IPS-NIHi7 (cell line): ENCODE measurements around the gene GPC6.
A peak's percentile ranks its signal among the peaks of the same experiment; 100 is the strongest.

Experiments
- DNase-seq: peaks from one replicate; pipeline ENCODE4 v3.0.0; 2012; ENCODE audit warnings: mixed read lengths; ENCODE audit errors: extremely low spot score

Gene GPC6

DNA sequence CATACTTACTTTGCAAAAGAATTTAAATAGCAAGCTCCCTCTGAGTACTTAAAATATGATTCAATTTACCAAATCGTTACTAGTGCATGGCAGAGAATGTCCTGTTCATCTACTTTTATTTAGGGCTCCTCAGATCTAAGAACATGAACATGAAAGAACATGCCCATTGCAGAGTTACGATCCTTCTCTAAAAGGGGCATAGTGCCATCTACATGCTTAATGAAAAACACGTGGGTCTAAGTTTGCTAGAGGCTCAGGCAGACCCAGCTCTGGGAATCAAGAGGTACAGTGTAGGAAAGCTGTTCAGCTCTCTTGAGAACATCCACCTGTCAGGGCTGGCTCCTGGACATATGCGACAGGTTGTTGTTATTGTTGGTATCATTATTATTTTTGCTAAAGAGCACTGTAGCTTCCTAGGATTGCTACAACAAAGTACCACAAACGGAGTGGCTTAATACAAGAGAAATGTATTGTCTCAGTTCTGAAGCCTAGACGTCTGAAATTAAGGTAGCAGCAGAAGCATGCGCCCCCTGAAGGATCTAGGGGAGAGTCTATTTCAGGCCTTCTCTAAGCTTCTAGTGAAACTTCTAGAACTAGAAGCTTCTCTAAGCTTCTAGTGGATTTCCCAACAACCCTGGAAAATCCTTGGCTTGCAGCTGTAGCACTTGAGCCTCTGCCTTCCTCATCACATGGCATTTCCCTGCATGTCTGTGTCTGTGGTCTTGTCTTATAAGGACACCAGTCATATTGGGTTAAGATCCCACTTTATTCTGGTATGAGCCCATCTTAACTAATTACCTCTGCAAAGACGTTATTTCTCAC is 1119.0 kb downstream of the GPC6 start:
- no peak for DNase-seq

DNA sequence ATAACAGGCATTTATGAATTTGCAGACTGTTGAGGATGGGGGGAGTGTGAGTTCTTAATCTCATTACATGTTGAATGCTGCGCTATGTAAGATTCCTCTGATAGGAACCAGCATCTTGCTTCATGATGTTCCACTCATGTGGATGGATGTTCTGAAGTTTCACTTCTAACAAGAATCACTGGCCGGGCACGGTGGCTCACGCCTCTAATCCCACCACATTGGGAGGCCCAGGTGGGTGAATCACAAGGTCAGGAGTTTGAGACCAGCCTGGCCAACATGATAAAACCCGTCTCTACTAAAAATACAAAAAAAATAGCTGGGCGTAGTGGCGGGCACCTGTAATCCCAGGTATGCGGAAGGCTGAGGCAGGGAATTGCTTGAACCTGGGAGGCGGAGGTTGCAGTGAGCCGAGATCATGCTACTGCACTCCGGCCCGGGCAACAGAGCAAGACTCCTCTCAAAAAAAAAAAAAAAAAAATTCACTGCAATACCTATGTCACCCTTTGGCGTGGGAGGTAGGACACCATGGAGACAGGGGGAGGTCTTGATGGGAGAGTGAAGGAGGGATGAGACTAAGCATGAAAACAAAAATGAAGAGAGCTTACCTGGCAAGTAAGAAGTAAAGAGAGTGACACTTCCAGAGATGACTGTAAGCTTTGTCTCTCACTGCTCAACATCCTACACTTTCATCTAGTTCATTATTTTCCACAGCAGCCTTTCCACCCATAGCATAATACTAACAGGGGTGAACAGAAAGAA is 1119.8 kb downstream of the GPC6 start:
- no peak for DNase-seq

DNA sequence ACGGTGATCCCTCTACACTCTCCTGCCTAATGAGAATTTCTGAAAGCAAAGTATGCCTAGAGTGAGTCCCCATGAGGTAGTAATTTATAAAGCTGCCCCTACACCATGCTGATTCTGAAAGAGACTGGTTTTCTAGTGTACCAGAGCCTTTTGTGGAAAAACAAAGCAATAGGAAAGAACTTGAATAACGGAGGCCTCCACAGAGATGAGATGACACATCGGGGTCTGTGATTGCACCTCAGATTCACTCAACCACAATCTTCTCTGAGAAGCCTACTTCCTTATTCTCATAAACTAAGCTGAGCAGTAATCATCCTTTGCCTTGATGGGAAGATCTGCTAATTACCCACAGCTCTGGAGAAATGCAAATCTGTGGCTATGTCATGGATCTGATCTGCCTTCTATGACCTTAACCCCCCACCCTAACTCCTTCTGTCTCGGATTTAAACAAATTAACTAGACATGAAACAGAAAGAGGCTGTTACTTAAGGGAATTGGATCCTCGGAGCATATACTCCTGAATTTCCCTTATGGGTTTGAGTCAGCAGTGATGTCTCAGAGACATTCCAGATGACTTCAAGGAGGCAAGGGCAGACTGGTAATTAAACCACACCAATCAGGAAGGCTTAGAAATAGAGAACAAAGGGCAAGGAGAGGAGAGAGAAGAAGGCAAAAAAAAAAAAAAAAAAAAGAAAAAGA is 1124.8 kb downstream of the GPC6 start:
- DNase-seq: no peak

DNA sequence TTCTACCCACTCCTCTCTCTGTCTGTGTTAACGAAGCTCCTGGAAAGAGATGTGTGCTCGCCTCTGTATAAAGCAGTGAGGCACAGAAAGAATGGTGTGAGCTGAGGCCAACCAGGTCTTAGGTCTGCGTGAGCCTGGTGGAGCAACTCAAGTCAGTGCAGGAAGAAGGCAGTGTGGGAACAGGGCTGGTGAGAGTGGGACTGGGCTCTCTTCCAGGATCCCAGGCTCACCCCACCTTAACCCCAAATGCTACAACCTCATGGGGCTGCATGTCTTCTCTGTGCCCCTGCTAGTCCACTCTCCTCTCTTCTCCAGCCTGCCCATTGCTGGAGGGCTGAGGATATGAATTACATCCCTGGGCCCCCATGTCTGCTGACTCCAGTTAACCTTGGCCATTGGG is 1125.5 kb downstream of the GPC6 start:
- no peak for DNase-seq

DNA sequence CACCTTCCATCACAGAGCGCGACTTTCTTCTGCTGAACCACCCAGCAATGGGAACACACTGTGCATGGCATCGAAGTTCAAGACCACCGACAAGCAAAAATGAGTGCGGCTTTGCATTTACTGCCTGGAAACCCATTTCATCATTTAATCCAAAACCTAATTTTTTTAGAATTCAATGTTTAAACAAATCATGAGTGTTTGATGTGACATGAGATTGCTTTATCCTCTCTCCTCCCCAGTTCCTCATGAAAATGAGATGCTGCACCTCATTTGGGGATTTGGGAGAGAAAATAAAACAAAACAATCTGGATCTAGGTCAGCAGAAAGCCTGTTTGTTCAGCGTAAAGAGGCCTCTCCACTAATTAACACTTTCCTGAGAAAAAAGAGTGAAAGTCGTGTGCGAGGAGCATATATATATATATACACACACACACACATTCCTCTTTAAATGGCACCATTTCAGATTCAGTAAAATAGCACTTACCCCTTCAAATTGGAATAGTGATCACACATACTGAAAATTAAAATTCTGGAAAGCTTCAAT is 1126.6 kb downstream of the GPC6 start:
- DNase-seq: no peak

DNA sequence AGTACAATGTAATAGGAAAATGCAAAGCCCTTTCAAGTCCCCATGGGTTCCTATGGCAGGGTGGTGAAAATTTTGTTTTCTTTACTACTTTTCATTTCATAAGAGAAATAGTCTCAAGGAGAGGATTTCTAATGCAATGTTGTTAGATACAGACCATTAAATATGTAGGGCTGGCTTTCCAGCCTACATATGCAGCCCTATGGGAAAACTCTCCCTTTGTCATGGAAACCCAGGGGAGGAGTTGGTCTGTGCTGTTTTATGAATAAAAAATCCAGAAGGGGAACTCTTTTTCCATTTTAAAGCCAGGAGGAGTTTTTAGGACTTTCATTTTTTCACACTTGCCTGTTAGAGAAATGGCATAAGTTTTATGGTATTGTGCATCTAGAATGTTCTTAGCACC is 1133.3 kb downstream of the GPC6 start:
- DNase-seq: no peak

DNA sequence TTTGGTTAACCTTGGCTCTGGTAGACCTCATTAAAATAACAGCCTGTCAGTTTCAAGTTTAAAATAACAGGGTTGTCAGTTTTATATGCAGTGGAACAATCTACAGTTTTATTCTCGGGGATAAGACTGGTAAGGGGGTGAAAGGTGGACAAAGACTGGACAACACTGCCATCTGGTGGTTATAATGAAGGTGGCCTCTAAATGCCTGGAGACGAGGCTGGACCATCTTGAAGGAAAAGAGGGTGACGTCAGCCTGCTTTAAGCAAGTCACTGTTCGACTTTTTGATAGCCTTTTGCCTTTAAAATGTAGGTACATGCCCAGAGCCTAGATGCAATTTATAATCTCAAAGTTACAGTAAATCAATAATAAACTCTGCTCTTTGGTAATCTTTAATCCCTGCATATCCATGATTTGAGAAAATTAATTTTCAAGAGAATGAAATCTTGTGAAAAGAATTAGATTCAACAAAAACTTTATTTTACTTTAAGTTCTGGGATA is 1135.9 kb downstream of the GPC6 start:
- DNase-seq: peak; percentile 85

DNA sequence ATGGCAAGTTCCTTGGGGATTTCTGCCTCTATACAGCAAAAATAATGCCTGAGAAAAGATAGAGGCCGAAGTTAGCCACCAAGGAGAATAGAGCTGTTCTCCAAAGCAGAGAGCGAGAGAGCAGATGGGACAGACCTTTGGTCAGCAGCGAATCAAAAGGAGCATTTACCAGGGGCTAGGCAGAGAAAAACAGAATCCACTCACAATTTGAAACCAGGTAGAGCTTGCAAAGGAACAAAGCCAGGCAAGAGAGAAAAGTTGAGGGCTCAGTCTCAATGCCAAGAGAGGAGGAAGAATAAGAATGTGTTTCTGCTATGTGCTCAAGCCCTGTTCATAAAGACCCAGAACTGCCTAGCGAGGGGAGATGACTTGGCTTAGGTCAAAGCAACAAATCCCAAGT is 1140.1 kb downstream of the GPC6 start:
- DNase-seq: no peak

DNA sequence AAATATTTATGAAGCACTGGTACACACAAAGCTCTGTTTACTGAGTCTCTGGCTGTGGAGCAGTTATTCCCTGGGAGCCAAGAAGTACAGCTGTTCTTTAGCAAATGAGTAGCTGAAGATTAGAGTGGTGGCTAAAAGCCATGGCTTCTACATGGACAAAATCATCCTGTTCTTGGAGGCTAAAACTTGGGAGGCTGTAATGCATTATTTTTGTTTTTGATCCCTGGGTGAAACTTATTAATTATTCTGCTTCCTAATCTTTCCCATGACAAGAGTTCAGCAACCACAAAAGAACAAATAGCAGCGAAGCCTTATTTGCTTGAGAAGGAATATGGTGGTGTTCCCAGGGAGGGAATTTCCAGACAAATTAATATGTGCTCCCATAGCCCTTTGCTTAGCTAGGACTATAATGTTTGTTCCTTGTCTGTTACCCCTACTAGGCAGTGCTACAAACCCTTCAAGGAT is 1143.4 kb downstream of the GPC6 start:
- no peak for DNase-seq

DNA sequence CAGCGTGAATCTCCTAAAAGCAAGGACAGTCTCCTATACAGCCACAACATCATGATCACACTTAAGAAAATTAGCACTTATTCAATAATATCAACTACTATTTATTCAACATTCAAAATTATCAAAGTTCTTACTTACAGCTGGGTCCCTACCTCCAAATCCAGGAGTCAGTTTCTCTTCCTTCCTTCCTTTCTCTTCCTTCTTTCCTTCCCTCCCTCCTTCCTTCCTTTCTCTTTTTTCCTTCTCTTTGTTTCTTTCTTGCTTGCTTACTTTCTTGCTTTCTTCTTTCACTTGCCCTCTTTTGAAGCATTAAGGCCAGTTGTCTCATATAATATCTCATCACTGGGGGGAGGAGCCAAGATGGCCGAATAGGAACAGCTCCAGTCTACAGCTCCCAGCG is 1145.2 kb downstream of the GPC6 start:
- no peak for DNase-seq

DNA sequence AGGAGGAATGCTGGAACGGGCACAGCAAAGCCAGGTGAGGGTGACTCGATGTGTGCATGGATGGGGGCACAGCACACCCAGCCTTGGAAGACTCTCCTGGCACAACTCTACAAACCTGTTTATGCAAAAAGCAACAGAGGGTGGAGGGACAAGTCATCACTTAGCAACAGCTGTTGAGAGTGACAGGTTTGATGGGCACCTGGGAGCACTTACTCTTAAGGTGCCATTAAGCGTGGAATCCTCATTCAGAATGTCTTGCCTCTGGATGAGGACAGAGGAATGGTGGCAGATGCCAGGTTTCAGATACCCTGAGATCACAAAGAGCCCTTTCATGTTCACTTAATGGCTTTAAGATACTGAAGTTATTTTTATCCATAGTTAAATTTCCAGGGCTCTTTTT is 1155.9 kb downstream of the GPC6 start:
- DNase-seq: no peak

DNA sequence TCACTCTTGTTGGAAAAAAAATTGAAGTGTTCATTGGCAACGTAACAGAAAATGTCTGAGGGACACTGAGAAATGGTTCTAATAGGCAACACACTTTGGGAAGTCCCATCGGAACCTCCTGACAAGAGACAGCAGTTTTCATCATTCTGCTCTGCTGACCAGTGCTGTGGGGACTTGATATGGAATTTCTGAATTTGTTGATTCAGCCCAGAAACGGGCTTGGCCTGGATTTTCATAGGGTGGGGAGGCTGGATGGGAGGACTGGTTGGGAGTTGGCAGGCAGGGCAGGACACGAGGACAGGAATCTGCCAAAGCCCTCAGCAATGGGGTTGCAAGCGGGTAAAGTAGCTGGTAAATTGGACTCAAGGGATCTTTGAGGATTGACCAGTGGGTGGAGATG is 1156.4 kb downstream of the GPC6 start:
- no peak for DNase-seq

DNA sequence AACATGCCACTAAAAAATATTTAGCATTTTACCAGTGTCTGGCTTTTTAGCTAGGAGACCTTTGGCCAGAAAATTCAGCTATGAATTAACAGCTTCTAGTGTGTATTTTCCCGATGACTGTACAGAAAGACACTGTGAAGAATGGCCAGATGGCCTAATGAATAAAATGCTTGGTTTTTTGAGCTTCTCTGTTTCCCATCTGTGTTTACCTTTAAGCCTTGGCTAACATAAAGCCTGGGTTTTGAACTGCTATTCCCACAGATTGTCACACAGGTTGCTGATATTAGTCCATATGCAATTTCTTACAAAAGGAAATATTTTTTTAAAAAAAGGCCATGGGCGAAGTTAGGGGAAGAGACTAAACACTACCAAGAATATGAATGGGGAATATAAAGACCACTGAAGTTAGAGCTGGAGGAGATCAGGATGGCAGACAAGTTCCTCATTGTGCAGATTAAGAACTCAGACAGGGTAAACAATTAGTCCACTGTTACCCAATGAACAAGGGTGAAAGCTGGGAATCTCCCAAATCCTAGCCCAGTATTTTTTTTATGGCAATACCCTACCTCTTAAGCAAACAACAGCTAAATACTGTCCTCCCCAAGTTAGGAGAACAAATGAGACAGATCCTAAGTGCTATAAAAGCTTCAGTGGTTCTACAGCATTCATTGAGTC is 1157.8 kb downstream of the GPC6 start:
- DNase-seq: no peak

DNA sequence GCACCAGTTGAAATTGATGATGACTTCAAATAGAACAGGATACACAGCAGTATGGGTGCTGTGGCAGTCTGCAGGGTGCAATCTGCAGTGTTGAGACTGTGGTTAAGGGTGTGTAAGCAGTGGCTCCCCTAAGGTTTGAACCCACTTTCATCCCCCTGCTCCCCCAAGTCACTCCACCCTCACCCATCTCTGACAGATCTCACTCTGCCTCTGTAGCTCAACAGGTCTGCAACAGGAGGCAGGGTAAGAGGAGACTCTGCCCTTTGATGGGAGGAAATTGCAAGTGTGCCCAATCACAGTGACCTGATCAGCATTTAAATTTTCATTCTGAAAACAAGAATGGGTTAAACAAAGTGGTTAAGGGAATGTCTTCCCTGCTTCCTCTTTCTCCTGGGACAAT is 1160.4 kb downstream of the GPC6 start:
- DNase-seq: no peak

DNA sequence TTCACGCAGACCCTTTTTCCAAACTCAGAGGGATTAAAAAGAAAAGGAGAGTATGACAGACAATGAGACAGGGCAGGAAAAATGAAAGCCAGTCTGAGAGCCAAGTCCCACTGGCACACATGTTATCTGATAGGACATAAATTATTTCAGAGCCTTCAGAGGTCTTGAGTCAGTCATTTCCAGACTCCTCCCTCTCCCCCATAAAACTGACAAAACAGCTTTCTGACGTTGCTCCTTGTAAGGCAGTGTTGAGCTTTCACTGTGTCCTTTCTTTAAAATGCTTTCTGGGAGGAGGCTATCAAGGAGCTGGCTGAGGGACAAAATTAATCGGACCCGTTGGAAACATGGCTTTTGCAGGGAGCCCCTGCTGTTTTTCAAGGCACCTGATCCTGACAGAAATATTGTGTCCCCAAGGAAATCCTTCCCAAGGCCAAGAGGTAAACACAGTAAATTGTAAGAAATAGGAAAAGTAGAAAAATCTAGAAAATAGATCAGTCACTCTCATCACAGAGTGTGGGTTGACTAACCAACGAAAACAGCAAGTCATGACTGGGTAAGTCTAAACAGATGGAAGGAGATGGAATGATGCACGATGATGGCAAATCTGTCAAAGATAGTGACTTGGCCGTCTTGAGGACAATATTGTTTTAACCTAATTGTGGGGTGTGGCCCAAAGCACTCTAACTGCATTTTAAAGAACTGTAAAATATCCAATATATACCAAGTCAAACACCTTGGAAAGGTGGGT is 1163.2 kb downstream of the GPC6 start:
- DNase-seq: no peak

DNA sequence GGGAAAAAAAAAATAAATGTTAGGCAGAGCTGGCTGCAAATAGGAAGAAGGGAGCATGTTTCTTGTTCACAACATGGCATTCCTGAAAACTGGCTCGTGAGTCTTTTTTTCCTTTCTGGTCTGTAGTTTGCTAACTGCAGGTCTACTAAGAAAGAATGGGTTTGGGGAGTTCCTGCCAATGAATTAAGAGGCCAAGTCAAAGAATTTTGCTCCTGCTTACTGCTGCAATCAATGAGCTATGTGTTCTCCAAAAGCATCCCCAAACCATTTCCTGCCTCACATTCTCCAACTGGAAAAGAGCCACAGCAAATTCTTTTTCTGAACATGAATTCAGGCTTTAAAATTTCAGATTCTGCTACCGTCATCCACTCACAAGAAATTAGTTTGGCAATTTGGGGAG is 1164.3 kb downstream of the GPC6 start:
- DNase-seq: no peak

DNA sequence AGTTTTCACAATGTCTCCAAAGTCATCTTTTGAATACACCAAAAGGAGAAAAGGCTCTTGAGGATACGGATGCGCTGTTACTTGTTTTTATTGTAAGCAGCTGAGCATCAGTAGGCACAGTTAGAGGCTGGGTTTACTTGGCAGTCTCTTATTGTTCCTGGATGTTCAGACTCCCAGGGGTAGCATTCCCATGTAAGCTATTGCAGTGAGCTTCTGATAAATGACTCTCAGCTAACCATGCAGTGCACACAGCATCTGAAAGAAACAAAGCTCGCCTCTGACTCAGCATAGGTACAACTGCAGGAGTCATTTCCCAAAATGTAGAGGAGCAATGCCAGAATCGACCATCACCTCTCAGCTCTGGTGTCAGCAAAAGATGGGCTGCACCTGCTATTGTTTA is 1168.1 kb downstream of the GPC6 start:
- no peak for DNase-seq

DNA sequence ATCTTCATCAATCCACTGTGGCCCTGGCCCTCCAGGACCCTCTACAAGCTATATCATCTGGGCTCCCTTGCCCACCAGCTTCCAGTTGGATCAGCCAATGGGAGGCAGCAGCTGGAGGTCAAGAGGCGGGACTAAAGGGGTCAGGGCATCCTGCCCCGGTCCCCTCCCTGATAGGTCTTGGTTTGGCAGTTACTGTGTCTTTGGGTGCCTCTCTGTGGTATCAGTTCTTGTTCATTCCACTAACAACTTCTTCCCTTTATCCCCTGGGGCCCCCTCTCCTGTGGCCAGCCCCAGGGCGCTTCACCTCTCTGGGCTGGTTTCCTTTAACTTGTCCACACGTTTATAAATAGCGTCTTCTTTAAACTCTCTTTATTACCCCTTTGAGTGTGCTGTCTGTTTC is 1169.3 kb downstream of the GPC6 start:
- DNase-seq: no peak

DNA sequence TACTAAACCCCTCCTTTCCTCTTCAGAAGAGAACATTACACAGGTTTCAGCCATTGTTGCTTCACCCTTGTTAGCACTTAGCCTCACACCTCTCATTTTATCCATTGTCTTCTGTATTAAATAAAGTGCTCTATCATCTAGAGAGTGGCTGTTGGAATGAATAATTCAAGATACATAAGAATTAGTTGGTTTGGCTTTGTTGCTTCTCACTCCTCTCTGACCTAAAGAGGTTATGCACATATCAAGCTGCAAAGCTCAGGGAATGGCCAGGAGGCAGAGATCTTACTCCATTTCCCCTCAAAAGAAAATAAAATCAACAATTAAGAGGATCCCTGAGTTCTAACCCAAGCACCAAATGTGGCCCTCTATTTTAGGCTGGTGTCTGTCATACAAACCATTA is 1173.2 kb downstream of the GPC6 start:
- DNase-seq: no peak

DNA sequence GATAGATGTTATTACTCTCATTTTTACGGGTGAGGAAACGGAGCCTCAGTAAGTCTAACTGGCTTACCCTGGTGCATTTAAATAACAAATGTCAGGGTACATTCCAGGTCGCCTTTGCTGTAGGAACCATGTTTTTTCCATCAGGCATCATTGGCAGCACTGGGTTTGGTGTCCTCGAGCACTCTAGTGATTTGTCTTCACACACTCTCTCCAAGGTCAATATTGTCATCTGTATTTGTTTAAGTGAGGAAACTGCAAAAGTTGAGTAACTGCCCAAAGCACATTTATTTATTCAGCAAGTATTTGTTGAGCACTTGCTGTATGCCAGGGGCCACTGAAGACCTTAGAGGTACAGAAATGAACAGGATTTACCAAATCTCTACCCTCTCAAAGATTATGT is 1174.3 kb downstream of the GPC6 start:
- no peak for DNase-seq
